HG03469 (cell line): ENCODE measurements around the gene SEPTIN12.
"Not testable (repeated sequence)": the region's sequence is repeated elsewhere in the genome, so short reads cannot be mapped to it uniquely, and the experiment has no call there.

ENCODE experiments used
- ATAC-seq: cut with Tn5 transposase; IDR thresholded peaks from one replicate; pipeline ENCODE4 v1.9.1; 2021; ENCODE audit warnings: mild to moderate bottlenecking, moderate library complexity, moderate number of reproducible peaks; ENCODE audit not compliant: unreplicated experiment

Gene SEPTIN12

GRCh38 chr16:4785758-4786433 lies 2.2 kb downstream of the SEPTIN12 start:
- no peak for ATAC-seq

GRCh38 chr16:4784444-4784987 lies 3.6 kb downstream of the SEPTIN12 start:
- ATAC-seq = not testable (repeated sequence)

- ATAC-seq = no peak
Observed at GRCh38 chr16:4783951-4784336, 4.2 kb downstream of the SEPTIN12 start.

- ATAC-seq = no peak
Observed at GRCh38 chr16:4783251-4783950, 4.7 kb downstream of the SEPTIN12 start.

GRCh38 chr16:4780235-4780634 lies 7.9 kb downstream of the SEPTIN12 start:
- no peak for ATAC-seq

- ATAC-seq = no peak
Observed at GRCh38 chr16:4778050-4778392, 10.1 kb downstream of the SEPTIN12 start.

GRCh38 chr16:4777339-4778049 lies 10.7 kb downstream of the SEPTIN12 start:
- ATAC-seq = no peak

- ATAC-seq = no peak
Observed at GRCh38 chr16:4776141-4776705, 11.9 kb downstream of the SEPTIN12 start.

GRCh38 chr16:4775005-4775404 lies 13.1 kb downstream of the SEPTIN12 start:
- ATAC-seq = no peak

- no peak for ATAC-seq
Observed at GRCh38 chr16:4772351-4772750, 15.8 kb downstream of the SEPTIN12 start.

GRCh38 chr16:4771646-4772045 lies 16.5 kb downstream of the SEPTIN12 start:
- ATAC-seq = no peak

- no peak for ATAC-seq
Observed at GRCh38 chr16:4769306-4769638, 18.9 kb downstream of the SEPTIN12 start.

- ATAC-seq = peak; percentile 51
Observed at GRCh38 chr16:4768549-4769305, 19.4 kb downstream of the SEPTIN12 start.

GRCh38 chr16:4767872-4768548 lies 20.1 kb downstream of the SEPTIN12 start:
- no peak for ATAC-seq

GRCh38 chr16:4766875-4767628 lies 21.1 kb downstream of the SEPTIN12 start, which contains the start of gene ZNF500:
Gene ZNF500 (minus strand): TSS chr16:4767162. CDS start chr16:4765978, 1,184 bp downstream.
- peak; percentile 77 for ATAC-seq

GRCh38 chr16:4765511-4766474 lies 22.4 kb downstream of the SEPTIN12 start:
- ATAC-seq = no peak

GRCh38 chr16:4763791-4764190 lies 24.4 kb downstream of the SEPTIN12 start:
- ATAC-seq = no peak

GRCh38 chr16:4762205-4762604 lies 25.9 kb downstream of the SEPTIN12 start:
- ATAC-seq = no peak
